ENCODE measurements around the gene C1orf87.

C1orf87 gene

DNA sequence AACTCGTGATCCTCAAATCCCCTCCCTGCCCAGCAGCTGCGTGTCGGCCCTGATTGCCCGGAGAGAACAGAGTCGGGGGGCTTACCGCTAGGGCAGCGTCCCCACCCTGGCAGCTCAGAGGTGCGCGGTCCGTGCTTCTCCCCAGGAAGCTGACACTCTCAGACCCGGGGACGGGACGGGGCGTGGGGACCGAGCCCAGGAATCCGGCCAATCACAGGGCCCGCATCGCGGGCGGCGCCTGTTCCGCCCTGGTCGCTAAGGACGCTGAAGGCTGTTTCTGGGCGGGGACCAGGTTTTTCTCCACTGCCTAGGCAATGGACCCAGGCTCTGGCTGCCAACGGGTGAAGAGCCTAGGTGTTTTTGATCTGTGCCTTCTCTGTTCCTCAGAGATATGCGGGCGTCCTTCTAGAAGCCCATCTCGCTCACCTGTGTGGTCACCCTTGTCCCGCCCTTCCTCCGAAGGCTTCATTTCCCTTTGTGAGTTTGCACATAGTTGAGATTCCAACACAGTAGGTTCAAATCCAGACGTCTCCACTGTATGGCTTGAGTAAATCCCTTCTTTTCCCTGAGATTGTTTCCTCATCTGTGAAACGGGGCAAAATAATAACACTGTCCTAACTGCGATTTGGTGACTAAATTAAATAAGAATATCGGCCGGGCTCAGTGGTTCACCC, at the start of gene C1orf87:
Gene C1orf87, minus strand, starts transcription at position 166 of the 674 bp plus-strand sequence. CDS start 1,127 bp downstream, outside the sequence.
- no peak for DNase-seq (ENCODE audit: low read depth)
- TF ChIP-seq CTCF (IDR thresholded peaks at IDR 0.05; ENCODE audit: low read length, missing control alignments), result no peak
- no peak within 1 kb of the TSS for H3K4me3 ChIP-seq (replicated peaks; ENCODE audit: low read depth, low read length)

DNA sequence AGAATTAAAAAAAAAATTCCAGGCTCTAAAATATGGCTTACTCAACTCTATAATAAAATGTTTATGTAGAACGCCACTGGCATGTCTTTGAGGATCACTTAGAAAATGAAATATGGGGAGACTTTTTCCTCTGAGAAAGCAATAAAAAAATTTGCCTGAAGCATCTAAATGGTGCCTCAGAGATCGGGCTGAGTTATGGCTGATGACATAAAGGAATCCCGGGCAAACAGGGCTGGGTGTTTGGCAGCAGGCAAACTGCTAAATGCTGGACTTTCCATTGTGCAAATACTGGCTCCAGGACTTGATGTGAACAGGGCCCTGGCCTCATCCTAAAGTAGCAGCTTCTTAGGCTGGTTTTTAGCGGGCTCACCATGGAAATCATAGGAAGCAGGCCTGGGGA, 44.5 kb upstream of the C1orf87 start:
- H3K4me3 ChIP-seq (replicated peaks; ENCODE audit: low read depth, low read length), result no peak overlapping the region
- no peak for TF ChIP-seq CTCF (IDR thresholded peaks at IDR 0.05; ENCODE audit: low read length, missing control alignments)
- no peak for DNase-seq (ENCODE audit: low read depth)

DNA sequence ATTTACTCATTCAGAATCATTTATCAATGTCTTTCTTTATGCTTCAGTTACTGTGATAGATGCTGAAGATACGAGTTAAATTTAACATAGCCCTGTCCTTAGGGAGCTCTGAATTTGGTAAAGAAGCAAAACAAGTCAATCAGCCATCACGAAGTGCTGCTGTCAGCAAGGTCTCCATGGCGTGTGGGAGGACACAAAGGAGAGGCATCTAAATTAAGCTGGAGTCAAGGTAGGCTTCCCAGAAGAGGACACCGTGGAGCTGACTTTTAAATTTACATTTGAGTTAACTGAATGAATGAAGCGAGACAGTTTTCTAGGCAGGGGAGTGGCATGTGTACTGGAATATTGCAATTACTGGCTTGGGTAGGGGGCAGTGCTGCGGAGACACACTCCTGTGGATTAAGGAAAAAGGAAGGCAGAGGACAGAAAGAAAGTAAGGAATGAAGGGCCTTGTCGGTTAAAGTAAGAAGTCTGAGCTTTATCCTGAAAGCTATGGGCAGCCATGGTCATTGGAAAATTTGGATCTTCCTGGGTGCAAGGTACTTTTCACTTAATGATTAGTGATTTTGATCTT, 41.3 kb upstream of the C1orf87 start:
- no peak for TF ChIP-seq CTCF (IDR thresholded peaks at IDR 0.05; ENCODE audit: low read length, missing control alignments)
- DNase-seq (ENCODE audit: low read depth), result no peak
- no peak overlapping the region for H3K4me3 ChIP-seq (replicated peaks; ENCODE audit: low read depth, low read length)

- no peak overlapping the region for H3K4me3 ChIP-seq (replicated peaks; ENCODE audit: low read depth, low read length)
- TF ChIP-seq CTCF (IDR thresholded peaks at IDR 0.05; ENCODE audit: low read length, missing control alignments), result no peak
- no peak for DNase-seq (ENCODE audit: low read depth)
Observed at GRCh38 chr1:60113596-60113995, 40.0 kb upstream of the C1orf87 start.

- TF ChIP-seq CTCF (IDR thresholded peaks at IDR 0.05; ENCODE audit: low read length, missing control alignments), result no peak
- no peak for DNase-seq (ENCODE audit: low read depth)
- no peak overlapping the region for H3K4me3 ChIP-seq (replicated peaks; ENCODE audit: low read depth, low read length)
Observed at GRCh38 chr1:60113028-60113427, 39.5 kb upstream of the C1orf87 start.

GRCh38 chr1:60111716-60112115, 38.1 kb upstream of the C1orf87 start:
- no peak for TF ChIP-seq CTCF (IDR thresholded peaks at IDR 0.05; ENCODE audit: low read length, missing control alignments)
- DNase-seq (ENCODE audit: low read depth), result no peak
- H3K4me3 ChIP-seq (replicated peaks; ENCODE audit: low read depth, low read length), result no peak overlapping the region

- no peak overlapping the region for H3K4me3 ChIP-seq (replicated peaks; ENCODE audit: low read depth, low read length)
- no peak for TF ChIP-seq CTCF (IDR thresholded peaks at IDR 0.05; ENCODE audit: low read length, missing control alignments)
- no peak for DNase-seq (ENCODE audit: low read depth)
Observed at GRCh38 chr1:60111118-60111517, 37.5 kb upstream of the C1orf87 start.
